ENCODE measurements around the gene PALMD. TPM values are rescaled to one million over a fixed set of nuclear protein-coding genes. Genes with fewer than 3 reads are reported as not detected.
A peak's percentile ranks its signal among the peaks of the same experiment; 100 is the strongest.

PALMD gene, protein sequence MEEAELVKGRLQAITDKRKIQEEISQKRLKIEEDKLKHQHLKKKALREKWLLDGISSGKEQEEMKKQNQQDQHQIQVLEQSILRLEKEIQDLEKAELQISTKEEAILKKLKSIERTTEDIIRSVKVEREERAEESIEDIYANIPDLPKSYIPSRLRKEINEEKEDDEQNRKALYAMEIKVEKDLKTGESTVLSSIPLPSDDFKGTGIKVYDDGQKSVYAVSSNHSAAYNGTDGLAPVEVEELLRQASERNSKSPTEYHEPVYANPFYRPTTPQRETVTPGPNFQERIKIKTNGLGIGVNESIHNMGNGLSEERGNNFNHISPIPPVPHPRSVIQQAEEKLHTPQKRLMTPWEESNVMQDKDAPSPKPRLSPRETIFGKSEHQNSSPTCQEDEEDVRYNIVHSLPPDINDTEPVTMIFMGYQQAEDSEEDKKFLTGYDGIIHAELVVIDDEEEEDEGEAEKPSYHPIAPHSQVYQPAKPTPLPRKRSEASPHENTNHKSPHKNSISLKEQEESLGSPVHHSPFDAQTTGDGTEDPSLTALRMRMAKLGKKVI
- total RNA-seq (100 to 1,000 TPM in 7 of 10 donors, 10 to 100 TPM in 3; 82.5 to 173 (median 121) TPM), polyA plus RNA-seq (100 to 1,000 TPM in 1 of 2 donors, 10 to 100 TPM in 1; 81.2 to 194 TPM)
- long read RNA-seq, donor 1, transcript PALMD-201 (8 exons, 2,510 nt): major isoform, 17 of 54 reads
- long read RNA-seq, donor 1, partial matches to known transcripts: 31 of 54 reads
- long read RNA-seq, donor 1, other reads (novel, unspliced or antisense): 6 of 54 reads
- long read RNA-seq, donor 2, transcript PALMD-201 (8 exons, 2,510 nt): major isoform, 23 of 70 reads
- long read RNA-seq, donor 2, partial matches to known transcripts: 42 of 70 reads
- long read RNA-seq, donor 2, other reads (novel, unspliced or antisense): 4 of 70 reads
- long read RNA-seq, donor 3, full-length matches to known transcripts: 54 of 100 reads
- long read RNA-seq, donor 3, partial matches to known transcripts: 28 of 100 reads
- long read RNA-seq, donor 3, other reads (novel, unspliced or antisense): 18 of 100 reads

DNA sequence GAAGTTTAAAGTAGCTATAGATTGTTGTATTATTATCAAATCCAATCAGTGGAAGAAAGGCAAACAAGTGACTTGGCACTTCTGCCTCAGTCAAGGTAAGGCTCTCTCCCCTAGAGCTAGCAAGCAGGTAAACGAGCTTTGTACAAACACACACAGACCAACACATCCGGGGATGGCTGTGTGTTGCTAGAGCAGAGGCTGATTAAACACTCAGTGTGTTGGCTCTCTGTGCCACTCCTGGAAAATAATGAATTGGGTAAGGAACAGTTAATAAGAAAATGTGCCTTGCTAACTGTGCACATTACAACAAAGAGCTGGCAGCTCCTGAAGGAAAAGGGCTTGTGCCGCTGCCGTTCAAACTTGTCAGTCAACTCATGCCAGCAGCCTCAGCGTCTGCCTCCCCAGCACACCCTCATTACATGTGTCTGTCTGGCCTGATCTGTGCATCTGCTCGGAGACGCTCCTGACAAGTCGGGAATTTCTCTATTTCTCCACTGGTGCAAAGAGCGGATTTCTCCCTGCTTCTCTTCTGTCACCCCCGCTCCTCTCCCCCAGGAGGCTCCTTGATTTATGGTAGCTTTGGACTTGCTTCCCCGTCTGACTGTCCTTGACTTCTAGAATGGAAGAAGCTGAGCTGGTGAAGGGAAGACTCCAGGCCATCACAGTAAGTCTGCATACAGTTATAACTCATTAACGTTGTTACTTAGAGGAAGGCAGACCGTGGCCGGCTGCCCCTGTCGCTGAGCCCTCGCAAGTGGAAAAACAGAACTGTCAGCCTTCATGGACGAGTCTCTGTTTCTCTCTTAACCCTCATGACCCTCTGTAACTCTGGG, at the start of gene PALMD:
Gene PALMD, plus strand, starts transcription at position 415 of the 833 bp plus-strand sequence. Its CDS starts 205 bp downstream, at position 620.
- no peaks in the 10 kb centered on the region for H3K9me3 ChIP-seq
- H3K27ac ChIP-seq: peak within 1 kb of the TSS; percentile 84 to 99 (median 94)
- 4 to 5% methylated on average over 17 of the region's 17 CpGs for WGBS, 2 donors
- TF ChIP-seq, protein P1, sequence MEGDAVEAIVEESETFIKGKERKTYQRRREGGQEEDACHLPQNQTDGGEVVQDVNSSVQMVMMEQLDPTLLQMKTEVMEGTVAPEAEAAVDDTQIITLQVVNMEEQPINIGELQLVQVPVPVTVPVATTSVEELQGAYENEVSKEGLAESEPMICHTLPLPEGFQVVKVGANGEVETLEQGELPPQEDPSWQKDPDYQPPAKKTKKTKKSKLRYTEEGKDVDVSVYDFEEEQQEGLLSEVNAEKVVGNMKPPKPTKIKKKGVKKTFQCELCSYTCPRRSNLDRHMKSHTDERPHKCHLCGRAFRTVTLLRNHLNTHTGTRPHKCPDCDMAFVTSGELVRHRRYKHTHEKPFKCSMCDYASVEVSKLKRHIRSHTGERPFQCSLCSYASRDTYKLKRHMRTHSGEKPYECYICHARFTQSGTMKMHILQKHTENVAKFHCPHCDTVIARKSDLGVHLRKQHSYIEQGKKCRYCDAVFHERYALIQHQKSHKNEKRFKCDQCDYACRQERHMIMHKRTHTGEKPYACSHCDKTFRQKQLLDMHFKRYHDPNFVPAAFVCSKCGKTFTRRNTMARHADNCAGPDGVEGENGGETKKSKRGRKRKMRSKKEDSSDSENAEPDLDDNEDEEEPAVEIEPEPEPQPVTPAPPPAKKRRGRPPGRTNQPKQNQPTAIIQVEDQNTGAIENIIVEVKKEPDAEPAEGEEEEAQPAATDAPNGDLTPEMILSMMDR (IDR thresholded peaks at IDR 0.05): no peak
- DNase-seq (peak; percentile 48 to 61), ATAC-seq (peak; percentile 22 to 80 (median 66))
- H3K4me1 ChIP-seq: peaks cover 4 to 48% (median 31%) of the 10 kb centered on the region in 9 donors
- H3K27me3 ChIP-seq: no peaks in the 10 kb centered on the region
- H3K4me3 ChIP-seq: peak within 1 kb of the TSS; percentile 50 to 75 (median 59)
- intact Hi-C loops (cut with DNase I): loop anchor here in 6 of 10 donors (1.0 to 10.0 kb wide), 13 partner anchors 29 to 164 kb away; no protein-coding TSS in a partner anchor
- peaks cover 0 to 5% (median 0%) of the 10 kb centered on the region in 9 donors for H3K36me3 ChIP-seq

DNA sequence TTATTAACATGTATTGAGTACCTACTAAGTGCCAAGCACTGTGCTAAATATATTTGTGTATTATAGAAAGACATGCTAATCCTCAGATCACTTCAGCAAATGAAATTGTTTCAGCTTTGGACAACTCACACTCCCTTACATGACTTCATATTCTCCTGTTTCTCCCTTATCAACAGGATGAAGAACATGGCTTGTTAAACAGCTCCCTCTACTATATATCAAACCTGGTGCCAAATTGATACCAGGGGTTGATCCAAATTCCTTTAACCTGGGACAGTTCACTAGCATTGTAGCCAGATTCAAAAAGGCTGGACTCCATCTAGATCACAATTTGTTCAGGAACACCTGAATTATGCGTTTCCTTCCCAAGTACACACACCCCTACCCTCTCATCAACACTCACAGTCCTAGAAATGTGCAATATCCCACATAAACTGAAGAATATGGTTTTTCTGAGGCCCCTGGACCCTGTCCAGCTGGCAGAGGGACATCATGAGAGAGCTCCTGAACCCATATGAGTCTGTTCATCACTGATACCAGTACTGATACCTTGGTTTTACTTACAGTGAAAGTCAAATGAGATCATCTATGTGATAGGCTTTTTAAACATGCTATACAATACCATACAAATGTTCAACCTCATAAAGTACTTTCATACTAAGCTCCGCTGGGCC, 47.0 kb upstream of the PALMD start:
- WGBS, 2 donors: 85 to 88% methylated on average over 2 of the region's 2 CpGs
- Histone ChIP-seq H3K9me3 (no peaks in the 10 kb centered on the region), H3K4me1 (peaks cover 0 to 65% (median 28%) of the 10 kb centered on the region in 9 donors), H3K27me3 (no peaks in the 10 kb centered on the region), H3K4me3 (no peak overlapping the region), H3K36me3 (no peaks in the 10 kb centered on the region), H3K27ac (peak overlapping the region; percentile 11 to 72 (median 36))
- ATAC-seq (peak in 7 of 8 donors; percentile 17 to 88 (median 47)), DNase-seq (peak in 1 of 2 donors; percentile 21)
- intact Hi-C loops (cut with DNase I): loop anchor here in 4 of 10 donors (2.0 to 10.0 kb wide), 5 partner anchors 46 to 96 kb away; partner anchors contain the start of gene PALMD (in 1 of the 4)
- TF ChIP-seq, protein P1 (IDR thresholded peaks at IDR 0.05): no peak

DNA sequence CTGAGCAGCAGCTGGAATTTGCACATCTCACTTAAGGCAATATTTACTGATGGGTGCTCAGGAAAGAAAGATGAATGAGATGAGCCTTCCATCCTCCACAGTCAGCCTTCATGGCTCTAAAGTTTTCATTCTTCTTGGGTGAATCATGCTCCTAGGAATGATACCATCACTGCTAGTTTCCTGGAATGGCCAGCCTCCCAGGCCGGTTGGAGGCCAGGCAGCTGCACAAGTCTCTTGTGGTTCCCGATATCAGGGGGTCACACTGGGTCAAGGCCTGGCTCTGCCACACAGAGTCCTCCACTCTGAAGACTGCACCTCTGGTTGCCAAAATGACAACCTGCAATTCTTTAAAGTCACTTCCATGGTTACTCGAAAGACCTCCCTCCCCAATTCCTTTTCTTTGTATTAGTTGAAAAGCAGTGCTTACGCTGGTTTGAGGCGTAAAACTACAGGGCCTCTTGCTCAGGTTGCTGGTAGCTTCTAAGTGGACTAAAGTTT, 46.2 kb upstream of the PALMD start:
- 62 to 78% methylated on average over 5 of the region's 5 CpGs for WGBS, 2 donors
- ATAC-seq (peak in 7 of 8 donors; percentile 41 to 87 (median 53)), DNase-seq (peak; percentile 12 to 48)
- no peak overlapping the region for H3K4me3 ChIP-seq
- no peaks in the 10 kb centered on the region for H3K27me3 ChIP-seq
- peaks cover 2 to 63% (median 30%) of the 10 kb centered on the region in 9 donors for H3K4me1 ChIP-seq
- peak overlapping the region in 9 of 10 donors; percentile 11 to 72 (median 58) for H3K27ac ChIP-seq
- TF ChIP-seq, protein P1 (IDR thresholded peaks at IDR 0.05): no peak
- H3K9me3 ChIP-seq: no peaks in the 10 kb centered on the region
- H3K36me3 ChIP-seq: no peaks in the 10 kb centered on the region
- intact Hi-C loops (cut with DNase I): loop anchor here in 7 of 10 donors (2.0 to 10.0 kb wide), 8 partner anchors 38 to 95 kb away; partner anchors contain the start of gene PALMD (in 2 of the 7)
